ENCODE data around the gene DSCAM. TPM values are rescaled to one million over a fixed set of nuclear protein-coding genes. Genes with fewer than 3 reads are reported as not detected.

The DSCAM gene
- total and polyA plus RNA-seq, 10 of the 15 experiments (the other 5 are each of a cell fraction or from before 2014, with no cell fraction given), result not detected

DNA sequence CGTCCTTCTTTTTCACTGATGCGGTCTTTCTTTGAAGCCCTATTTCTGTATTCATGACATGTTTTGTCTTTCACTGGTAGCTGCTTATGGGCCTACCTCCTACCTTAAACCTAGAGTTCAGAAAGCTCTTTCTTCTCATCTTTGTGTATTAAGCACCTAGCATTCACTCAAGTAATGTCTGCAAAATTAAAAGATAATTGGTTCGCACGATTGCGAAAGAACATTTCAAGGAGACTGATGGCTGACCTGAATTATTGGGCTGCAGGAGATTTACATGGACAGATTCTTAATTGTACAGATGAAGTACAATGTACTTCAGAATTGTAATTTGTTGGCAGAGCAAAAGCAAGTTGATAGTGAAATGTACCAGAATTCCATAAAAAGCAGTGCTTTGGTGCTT, 773.3 kb downstream of the DSCAM start:
- Histone ChIP-seq H3K9ac (ENCODE audit: control insufficient read depth, insufficient read depth, low read length) (no peak overlapping the region), H3K4me3 (no peak overlapping the region), H3K27ac (ENCODE audit: control insufficient read depth, insufficient read depth) (no peak overlapping the region), H3K9me3 (replicated peaks; ENCODE audit: control insufficient read depth, insufficient read depth, low read length) (no peaks in the 10 kb centered on the region; the same call in 2 of the 3 replicates), H3K27me3 (replicated peaks in 1 of 2; ENCODE audit: control insufficient read depth in 2 of 2, insufficient read depth in 2 of 2, low read length in 1 of 2) (no peaks in the 10 kb centered on the region), H3K36me3 (ENCODE audit: control insufficient read depth in 2 of 2, insufficient read depth in 2 of 2, low read length in 1 of 2) (no peaks in the 10 kb centered on the region), H3K4me2 (ENCODE audit: control insufficient read depth, insufficient read depth) (no peak overlapping the region), H2AFZ (ENCODE audit: control insufficient read depth, low read depth, low read length) (no peak overlapping the region), H3K79me2 (ENCODE audit: control insufficient read depth, insufficient read depth, low read length) (no peaks in the 10 kb centered on the region), H4K20me1 (ENCODE audit: control insufficient read depth, insufficient read depth) (no peaks in the 10 kb centered on the region), H3K4me1 (ENCODE audit: control insufficient read depth, insufficient read depth, low read length) (no peaks in the 10 kb centered on the region)
- FAIRE-seq (no peak), DNase-seq (ENCODE audit: low read depth, low spot score) (no peak), ATAC-seq (no peak)
- RAD21 ChIA-PET (ENCODE audit: unreplicated experiment), result no interaction called here
- intact Hi-C loops (cut with micrococcal nuclease; ENCODE audit: unreplicated experiment), result no loop called here
- POLR2A ChIA-PET, result no interaction called here
- WGBS (ENCODE audit: insufficient coverage, insufficient replicate concordance, low lambda C conversion rate, missing lambda C conversion rate), result 84% methylated on average over 5 of the region's 5 CpGs
- TF ChIP-seq NR2C2 (IDR thresholded peaks at IDR 0.05; ENCODE audit: borderline replicate concordance, control insufficient read depth, insufficient read length, low read depth), result no peak
- TF ChIP-seq, protein P1, sequence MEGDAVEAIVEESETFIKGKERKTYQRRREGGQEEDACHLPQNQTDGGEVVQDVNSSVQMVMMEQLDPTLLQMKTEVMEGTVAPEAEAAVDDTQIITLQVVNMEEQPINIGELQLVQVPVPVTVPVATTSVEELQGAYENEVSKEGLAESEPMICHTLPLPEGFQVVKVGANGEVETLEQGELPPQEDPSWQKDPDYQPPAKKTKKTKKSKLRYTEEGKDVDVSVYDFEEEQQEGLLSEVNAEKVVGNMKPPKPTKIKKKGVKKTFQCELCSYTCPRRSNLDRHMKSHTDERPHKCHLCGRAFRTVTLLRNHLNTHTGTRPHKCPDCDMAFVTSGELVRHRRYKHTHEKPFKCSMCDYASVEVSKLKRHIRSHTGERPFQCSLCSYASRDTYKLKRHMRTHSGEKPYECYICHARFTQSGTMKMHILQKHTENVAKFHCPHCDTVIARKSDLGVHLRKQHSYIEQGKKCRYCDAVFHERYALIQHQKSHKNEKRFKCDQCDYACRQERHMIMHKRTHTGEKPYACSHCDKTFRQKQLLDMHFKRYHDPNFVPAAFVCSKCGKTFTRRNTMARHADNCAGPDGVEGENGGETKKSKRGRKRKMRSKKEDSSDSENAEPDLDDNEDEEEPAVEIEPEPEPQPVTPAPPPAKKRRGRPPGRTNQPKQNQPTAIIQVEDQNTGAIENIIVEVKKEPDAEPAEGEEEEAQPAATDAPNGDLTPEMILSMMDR (IDR thresholded peaks at IDR 0.05 in 2 of 3, conservative IDR thresholded peaks at IDR 0.05 in 1 of 3; ENCODE audit: control insufficient read depth in 2 of 3, extremely low read depth in 1 of 3, insufficient read depth in 1 of 3, low read depth in 3 of 3, low read length in 3 of 3), result no peak
- no peak for TF ChIP-seq JUNB (IDR thresholded peaks at IDR 0.05)
- no peak for TF ChIP-seq FOS (IDR thresholded peaks at IDR 0.05; ENCODE audit: borderline replicate concordance, extremely low read depth, insufficient read length)
- no peak for TF ChIP-seq YY1 (IDR thresholded peaks at IDR 0.05; ENCODE audit: low read depth, low read length)
- no peak for TF ChIP-seq MYB (IDR thresholded peaks at IDR 0.05; ENCODE audit: borderline replicate concordance, low read depth, low read length)
- TF ChIP-seq, protein P2, sequence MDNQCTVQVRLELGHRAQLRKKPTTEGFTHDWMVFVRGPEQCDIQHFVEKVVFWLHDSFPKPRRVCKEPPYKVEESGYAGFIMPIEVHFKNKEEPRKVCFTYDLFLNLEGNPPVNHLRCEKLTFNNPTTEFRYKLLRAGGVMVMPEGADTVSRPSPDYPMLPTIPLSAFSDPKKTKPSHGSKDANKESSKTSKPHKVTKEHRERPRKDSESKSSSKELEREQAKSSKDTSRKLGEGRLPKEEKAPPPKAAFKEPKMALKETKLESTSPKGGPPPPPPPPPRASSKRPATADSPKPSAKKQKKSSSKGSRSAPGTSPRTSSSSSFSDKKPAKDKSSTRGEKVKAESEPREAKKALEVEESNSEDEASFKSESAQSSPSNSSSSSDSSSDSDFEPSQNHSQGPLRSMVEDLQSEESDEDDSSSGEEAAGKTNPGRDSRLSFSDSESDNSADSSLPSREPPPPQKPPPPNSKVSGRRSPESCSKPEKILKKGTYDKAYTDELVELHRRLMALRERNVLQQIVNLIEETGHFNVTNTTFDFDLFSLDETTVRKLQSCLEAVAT (IDR thresholded peaks at IDR 0.05), result no peak
- no peak for TF ChIP-seq BRCA1 (IDR thresholded peaks at IDR 0.05; ENCODE audit: low read depth, low read length)
- no peak for TF ChIP-seq MXI1 (IDR thresholded peaks at IDR 0.05; ENCODE audit: low read depth, low read length)
- no peak for TF ChIP-seq ZNF217 (IDR thresholded peaks at IDR 0.05)
- TF ChIP-seq, protein P3, sequence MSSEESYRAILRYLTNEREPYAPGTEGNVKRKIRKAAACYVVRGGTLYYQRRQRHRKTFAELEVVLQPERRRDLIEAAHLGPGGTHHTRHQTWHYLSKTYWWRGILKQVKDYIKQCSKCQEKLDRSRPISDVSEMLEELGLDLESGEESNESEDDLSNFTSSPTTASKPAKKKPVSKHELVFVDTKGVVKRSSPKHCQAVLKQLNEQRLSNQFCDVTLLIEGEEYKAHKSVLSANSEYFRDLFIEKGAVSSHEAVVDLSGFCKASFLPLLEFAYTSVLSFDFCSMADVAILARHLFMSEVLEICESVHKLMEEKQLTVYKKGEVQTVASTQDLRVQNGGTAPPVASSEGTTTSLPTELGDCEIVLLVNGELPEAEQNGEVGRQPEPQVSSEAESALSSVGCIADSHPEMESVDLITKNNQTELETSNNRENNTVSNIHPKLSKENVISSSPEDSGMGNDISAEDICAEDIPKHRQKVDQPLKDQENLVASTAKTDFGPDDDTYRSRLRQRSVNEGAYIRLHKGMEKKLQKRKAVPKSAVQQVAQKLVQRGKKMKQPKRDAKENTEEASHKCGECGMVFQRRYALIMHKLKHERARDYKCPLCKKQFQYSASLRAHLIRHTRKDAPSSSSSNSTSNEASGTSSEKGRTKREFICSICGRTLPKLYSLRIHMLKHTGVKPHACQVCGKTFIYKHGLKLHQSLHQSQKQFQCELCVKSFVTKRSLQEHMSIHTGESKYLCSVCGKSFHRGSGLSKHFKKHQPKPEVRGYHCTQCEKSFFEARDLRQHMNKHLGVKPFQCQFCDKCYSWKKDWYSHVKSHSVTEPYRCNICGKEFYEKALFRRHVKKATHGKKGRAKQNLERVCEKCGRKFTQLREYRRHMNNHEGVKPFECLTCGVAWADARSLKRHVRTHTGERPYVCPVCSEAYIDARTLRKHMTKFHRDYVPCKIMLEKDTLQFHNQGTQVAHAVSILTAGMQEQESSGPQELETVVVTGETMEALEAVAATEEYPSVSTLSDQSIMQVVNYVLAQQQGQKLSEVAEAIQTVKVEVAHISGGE (CRISPR knock-in tag; IDR thresholded peaks at IDR 0.05), result no peak
- TF ChIP-seq ETV6 (conservative IDR thresholded peaks at IDR 0.05 in 1 of 2, IDR thresholded peaks at IDR 0.05 in 1 of 2; ENCODE audit: borderline replicate concordance in 1 of 2, low read depth in 1 of 2), result no peak
- TF ChIP-seq, protein P4, sequence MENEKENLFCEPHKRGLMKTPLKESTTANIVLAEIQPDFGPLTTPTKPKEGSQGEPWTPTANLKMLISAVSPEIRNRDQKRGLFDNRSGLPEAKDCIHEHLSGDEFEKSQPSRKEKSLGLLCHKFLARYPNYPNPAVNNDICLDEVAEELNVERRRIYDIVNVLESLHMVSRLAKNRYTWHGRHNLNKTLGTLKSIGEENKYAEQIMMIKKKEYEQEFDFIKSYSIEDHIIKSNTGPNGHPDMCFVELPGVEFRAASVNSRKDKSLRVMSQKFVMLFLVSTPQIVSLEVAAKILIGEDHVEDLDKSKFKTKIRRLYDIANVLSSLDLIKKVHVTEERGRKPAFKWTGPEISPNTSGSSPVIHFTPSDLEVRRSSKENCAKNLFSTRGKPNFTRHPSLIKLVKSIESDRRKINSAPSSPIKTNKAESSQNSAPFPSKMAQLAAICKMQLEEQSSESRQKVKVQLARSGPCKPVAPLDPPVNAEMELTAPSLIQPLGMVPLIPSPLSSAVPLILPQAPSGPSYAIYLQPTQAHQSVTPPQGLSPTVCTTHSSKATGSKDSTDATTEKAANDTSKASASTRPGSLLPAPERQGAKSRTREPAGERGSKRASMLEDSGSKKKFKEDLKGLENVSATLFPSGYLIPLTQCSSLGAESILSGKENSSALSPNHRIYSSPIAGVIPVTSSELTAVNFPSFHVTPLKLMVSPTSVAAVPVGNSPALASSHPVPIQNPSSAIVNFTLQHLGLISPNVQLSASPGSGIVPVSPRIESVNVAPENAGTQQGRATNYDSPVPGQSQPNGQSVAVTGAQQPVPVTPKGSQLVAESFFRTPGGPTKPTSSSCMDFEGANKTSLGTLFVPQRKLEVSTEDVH (IDR thresholded peaks at IDR 0.05; ENCODE audit: low read depth, partially characterized antibody), result no peak
- no TSS peak for BruUV-seq (replicated peaks)
- SMC1A ChIA-PET (ENCODE audit: uncharacterized antibody, unreplicated experiment), result no interaction called here
- CTCF ChIA-PET, result no interaction called here
- in situ Hi-C loops (cut with MboI), result no loop called here

Measured in GM12878 (cell line).